GM21717 (cell line): ENCODE measurements around the gene FOXP4.

Experiments used
- ATAC-seq: cut with Tn5 transposase; IDR thresholded peaks from one replicate; pipeline ENCODE4 v1.9.1; 2021; ENCODE audit warnings: mild to moderate bottlenecking, moderate library complexity; ENCODE audit not compliant: unreplicated experiment

FOXP4 gene

DNA sequence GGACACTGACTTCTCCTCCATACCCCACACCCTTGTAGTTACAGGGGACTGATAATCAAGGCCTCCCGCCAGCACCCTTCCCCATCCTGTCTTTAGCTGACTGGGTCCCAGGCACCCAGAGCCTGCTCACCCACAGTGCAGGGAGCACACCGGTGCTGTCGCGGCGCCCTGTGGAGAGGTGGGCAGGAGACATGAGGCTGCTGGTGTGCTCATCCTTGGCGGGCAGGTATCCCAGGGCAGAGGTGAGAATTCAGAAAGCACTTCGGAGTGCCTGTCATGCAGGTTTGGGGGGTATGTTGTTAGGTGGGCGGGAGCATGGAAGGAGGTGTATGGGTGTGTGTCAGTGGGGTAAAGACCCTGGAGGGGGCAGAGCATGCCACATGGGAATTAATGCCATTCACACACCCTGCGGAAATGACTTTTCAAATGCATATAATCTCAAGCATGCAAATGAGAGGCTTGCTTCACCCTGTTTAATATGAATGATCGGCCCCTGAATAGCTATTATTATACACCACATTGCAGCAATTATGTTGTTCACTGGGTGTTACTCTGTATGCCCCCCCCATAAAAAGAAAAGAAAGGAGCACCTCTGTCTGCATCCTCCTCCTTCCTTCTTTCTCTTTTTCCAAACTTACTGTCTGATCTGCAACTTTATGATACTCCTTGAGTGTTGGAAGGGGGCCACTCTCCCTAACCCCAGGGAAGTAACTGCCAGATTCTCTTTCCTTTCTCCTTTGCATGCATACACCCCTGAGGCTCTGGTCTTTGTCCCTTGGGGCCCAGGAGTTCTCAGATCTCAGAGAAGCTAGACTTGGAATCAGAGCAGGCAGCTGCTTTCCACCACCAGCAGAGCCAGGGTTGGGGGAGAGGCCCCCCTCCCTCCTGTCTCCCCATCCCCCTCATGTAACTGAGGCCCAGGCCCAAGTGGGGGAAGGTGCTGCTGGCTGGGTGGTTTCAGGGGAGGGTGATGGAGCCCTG, 16.0 kb downstream of the FOXP4 start:
- ATAC-seq = no peak

DNA sequence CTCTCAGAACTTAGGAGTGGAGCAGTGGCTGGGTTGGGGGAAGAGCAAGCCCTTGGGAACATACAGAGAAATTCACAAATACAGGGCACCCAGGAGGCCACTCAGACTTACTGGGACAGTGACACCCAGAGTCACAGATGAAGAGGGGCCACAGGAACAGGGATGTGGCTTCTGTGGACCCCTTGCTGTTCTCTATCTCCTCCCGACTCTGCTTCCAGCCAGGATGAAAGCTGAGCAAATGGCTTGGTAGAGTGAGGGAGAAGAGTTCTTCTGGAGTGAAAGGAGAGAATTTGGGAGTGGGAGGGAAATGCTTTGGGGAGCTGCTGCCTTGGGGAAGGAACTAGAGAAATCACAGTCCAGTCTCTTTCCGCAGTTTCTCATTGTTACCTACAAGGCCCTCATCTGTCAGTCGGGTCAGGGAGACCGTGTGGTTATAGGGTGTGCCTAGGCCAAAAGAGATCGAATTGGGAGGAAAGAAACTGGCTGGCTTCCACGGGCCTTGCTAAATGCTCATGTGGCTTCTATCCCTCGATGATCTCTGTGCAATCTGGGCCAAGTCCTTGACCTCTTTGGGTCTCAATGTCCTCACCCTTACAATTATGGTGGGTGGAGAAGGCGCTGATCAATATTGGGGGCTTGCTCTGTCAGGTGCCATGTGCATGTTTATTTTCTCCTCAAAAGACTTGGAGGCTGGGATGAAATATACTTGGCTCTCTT, 17.0 kb downstream of the FOXP4 start:
- ATAC-seq = no peak

DNA sequence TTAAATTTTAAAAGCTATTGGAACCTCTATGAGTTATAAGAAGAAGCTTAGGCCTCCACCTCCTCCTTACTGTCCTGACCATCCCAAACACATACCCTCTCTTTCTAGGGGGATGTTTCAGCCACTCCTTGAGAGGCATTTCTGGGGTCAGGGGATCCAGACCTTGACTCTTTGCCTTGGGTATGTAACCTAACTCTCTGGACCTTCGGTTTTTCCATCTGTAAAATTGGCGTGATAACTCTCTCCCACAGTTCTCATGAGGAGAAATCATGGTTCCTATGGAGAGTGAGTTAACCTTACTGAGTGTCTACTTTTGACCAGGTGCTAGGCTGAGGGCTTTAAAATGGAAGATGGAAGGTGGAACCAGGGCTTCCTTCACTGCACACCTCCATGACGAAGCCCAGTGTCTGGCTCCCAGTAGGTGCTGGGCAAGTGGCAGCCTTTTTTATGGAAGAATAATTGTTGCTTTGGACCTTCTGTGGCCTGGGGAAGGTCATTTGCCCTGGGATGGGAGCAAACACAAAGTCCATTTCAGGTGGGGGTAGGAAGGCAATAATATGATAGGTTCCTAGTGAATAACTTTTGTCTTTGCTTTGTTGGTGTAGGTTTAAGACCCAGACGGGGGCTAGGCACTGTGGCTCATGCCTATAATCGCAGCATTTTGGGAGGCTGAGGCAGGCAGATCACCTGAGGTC, 18.4 kb downstream of the FOXP4 start:
- ATAC-seq = no peak

DNA sequence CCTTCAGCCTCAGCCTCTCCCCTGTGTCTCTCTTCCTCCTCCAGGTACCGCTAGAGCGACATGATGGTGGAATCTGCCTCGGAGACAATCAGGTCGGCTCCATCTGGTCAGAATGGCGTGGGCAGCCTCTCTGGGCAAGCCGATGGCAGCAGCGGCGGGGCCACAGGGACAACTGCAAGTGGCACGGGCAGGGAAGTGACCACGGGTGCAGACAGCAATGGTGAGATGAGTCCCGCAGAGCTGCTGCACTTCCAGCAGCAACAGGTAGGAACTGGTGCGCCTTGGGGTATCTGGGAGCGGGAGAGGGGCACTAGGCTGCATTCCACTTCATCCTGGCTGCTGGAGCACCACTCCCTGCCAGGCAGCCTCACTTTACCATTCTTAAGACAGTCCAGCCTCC, 19.5 kb downstream of the FOXP4 start:
- ATAC-seq = no peak

DNA sequence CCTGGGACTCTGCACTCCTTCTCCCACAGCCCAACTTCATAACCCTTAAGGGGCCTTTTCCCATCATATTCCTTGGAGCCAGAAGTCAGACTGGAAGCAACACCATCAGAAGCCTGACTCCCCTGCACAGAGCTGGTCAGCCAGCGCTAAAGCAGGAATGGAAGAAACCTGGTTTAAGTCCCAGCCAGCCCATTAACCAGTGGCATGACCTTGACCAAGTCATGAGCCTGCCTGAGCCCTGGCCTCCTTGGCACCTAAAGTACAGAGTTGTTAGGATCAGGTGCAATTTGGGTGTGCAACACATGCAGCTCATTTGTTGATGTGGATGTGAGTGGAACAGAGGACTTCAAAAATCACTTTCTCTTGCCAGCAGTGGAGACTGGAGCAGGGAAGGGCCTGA, 20.8 kb downstream of the FOXP4 start:
- ATAC-seq = no peak

DNA sequence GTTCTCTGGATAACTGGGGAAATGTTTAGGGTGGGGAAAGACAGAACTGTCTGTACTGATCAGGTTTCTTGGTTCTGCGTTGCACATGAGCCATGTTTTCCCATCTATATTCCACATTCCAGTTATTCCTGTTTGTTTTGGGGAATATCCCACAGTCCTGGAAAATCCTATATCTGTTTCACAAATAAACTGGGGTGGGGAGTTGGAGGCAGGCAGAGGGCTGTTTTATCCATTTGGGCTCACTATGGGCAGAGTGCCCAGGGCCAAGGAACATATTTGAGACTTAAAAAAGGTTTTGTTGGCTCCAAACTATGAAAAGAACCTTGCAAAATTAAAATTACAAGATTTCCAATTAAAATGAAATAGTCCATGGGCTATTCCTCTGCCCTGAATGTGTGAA, 21.5 kb downstream of the FOXP4 start:
- ATAC-seq = no peak

DNA sequence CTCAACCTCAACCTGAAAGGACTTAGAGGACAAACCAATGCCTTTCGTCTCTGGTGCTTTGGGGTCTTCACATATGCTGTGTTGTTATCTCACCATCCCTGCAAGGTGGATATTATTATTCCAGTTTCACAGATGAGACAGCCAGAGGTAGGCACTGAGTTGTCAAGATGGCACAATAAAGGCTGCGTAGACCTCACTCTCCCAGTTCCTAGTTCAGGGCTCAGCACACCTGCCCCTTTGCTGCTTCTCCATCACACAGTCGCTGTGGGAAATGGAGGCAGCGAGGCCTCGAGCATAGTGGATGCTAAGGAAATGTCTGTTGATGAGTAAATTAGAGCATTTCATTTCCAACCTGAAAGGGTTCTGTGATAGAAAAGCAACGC, 22.0 kb downstream of the FOXP4 start:
- no peak for ATAC-seq

DNA sequence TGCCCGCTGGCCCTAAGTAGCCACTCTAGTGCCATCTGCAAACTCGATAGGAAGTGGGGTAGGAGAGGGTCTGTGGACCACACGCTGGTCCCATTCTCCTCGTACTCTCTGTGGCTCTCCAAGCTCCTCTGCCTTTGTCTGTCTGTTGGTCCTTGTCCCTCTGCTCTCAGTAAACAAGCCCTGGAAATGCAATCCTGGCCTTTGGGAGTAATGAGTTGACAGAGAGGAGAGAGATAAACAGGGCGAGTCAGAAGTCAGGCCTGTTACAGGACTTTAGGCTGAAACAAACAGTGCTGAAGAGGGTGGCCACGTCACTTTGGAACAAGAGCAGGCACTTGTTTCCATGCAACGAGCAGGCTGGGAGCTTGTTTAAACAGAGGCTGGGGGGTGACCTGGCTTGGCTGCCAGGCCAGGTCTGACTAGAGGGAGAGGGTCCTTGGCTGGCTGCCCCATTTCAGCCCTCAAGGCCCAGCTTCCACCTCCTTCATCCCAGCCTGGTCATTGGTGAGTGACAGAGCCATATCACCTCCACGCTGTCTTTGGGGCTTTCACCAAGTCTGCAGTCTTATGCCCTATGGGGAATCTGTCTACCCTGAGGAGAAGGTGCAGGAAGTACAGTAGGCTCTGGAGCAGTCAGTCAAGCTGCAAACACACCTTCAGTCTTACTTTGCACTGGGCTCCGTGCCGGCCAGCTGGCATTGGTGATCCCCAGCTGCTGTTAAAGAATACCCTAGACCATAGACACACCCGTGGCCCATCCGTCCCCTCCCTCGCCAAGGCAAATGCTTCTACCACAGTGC, 22.6 kb downstream of the FOXP4 start:
- no peak for ATAC-seq

DNA sequence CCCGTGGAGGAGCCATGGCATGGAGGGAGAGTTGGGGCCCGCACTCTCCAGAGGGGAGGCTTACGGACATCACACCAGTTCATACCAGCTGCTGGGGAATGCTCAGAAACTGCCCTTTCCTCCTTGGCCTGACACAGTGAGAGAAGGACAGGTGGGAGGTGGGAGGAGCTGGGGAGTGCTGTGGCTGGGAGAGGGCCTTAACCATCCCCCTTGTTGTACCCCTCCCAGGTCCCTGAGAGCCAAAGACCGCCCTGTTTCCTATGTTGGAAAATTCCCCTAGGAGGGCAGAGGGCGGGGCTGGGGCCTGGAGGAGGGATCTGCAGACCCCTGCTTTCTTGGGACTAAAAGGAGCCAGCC, 24.1 kb downstream of the FOXP4 start:
- no peak for ATAC-seq

DNA sequence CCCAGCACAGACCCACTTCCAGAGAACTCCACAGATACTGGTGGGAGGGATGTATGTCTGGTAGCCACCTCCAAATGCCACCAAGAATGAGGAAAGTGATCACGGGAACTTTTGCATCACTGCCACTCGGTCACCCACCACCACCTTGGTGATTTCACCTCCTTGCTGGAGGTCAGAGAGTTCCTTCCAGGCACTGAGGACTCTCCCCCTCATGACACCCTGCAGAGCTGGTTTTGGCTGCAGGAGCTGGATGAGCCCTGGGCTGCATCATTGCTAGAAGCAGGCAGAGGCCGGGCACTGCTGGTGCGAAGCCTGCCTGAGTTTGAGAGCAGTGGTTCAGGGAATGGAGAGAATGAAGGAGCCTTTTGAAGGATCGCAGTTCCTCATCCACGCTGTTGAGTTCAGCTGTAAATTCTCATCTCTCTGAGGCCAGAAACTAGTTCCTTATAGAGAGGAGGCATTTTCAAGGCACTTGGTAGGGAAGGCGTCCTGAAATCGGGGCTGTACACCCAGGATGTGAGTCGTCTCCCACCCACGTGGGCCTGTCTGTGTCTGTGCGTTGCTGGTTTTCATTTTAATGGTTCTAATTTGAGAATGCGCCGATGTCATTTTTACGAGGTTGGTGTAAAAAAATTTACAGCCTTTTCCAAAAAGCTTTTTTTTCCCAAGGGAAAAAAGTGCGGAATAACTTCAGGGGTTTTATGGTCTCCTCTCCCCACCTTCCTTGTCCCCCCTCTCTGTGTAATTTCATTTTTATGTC, 25.0 kb downstream of the FOXP4 start:
- no peak for ATAC-seq

DNA sequence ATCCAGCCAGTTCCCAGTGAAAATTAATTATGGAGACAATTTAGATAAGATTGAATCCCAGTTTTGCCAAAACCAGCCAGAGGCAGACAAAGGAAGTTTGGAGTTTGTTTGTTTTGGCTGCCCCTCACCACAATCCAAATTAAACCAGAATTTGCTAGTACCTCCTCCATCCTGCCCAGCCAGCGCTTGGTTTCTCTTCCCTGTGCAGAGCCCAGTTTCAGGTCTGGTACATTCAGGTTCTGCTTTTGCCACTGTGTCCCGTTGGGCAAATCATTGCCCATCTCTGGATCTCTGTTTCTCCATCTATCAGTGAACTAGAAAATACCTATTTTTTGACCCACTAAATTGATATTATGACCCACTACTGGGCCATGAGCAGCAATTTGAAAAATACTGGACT, 26.4 kb downstream of the FOXP4 start:
- ATAC-seq = no peak

DNA sequence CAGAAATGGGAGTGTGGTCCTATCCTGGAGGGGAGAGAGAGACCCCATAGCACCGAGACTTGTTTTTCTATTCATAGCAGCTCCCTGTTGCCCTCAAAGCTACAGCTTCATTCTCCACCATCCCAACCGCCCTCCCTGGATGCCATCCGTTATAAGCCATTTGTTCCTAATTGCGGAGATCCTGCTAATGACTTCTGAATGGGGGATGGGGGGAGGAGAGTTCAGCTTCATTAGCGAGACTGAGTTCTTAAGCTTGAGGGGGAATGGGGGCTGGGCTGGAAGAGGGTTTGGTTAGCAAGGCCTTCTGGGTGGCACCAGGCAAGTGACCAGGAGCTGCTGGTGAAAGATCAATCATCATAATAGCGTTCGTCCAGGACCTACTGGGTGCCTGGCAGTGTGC, 27.1 kb downstream of the FOXP4 start:
- ATAC-seq = no peak

DNA sequence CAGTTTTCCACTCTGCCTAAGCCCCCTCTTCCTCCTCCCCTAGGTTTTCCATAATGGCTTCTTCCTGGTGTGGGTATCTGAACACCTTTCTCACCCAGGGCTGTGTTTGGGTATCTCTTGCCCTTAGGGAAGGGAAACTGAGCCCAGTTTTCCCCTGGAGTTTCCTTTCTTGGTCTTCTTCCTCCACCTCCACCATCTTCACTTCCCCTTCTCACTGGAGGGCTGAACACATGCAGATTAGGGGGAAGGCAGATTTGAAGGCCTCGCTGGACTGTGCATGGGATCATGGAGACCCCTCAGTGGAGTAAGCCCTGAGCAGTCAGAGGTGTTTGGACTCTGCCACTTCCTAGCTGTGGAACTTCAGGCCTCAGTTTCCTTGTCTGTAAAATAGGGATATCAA, 27.8 kb downstream of the FOXP4 start:
- no peak for ATAC-seq

DNA sequence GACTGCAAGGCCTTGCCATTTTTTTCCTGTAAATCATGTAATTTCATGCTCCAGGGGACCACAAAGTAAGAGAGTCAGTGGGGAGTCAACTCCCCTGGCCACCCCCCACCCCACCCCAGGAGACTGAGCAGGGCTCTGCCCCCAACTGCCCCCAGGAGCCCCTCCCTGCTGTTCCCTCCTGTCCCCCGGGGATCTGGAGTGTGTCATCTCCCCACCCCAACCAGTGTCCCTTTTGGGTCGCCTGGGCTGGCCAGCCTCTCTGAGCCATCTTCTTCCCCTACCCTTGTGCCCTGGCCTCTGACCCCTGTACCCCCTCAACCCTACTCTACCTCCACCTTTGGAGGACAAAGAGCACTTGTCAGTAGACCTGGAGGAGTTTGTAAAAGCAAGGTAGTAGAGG, 29.4 kb downstream of the FOXP4 start:
- no peak for ATAC-seq

DNA sequence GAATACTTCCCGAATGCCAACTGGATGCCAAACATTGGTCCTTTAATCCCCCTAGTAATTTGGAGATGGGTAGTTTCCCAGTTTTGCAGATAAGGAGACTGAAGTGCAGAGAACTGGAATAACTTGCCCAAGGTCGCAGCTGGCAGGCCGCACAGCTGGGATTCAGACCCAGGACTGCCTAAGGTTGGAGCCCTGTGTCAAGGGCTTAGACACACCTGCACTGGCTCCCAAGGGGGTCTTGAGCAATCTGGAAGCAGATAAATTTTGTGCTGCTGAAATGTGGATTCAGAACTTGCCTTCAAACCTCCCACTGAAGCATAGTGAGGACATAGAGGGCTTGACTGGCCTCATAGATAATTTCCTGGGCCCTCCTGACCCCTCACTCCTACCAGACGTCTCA, 30.5 kb downstream of the FOXP4 start:
- no peak for ATAC-seq

DNA sequence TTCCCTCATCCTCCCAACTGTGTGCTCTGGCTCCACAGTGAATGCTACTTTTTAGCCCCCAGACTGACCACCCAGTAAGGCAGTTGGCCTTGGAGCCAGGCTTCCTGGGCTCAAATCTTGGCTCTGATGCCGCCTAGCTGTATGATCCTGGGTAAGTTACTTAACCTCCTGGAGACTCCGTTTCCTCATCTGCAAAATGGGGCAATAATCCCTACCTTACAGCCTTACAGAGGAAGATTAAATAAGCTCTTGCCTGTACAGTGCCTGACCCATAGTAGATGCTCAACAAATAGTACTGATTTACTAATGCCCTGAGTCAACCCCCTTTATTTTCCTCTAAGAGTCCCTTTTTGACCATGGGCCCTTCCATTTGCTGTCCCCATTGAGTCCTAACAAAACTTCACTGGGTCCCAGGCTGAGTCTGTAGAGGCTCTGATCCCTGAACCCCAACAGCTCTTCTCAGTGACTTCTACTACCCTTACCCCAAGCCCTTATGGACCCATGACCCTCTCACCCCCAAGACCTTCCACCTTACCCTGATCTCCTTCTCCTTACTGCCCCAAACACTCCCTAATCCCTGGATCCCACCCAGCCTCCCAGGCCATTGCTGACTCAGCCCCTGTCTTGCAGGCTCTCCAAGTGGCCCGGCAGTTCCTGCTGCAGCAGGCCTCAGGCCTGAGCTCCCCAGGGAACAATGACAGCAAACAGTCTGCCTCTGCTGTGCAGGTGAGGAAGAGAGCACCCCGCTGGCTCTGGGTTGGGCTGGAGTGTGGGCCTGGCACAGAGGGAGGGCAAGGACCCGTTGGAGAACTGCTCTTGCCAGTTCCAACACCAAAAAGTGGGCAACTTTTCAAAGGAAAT, 31.4 kb downstream of the FOXP4 start:
- ATAC-seq = no peak

DNA sequence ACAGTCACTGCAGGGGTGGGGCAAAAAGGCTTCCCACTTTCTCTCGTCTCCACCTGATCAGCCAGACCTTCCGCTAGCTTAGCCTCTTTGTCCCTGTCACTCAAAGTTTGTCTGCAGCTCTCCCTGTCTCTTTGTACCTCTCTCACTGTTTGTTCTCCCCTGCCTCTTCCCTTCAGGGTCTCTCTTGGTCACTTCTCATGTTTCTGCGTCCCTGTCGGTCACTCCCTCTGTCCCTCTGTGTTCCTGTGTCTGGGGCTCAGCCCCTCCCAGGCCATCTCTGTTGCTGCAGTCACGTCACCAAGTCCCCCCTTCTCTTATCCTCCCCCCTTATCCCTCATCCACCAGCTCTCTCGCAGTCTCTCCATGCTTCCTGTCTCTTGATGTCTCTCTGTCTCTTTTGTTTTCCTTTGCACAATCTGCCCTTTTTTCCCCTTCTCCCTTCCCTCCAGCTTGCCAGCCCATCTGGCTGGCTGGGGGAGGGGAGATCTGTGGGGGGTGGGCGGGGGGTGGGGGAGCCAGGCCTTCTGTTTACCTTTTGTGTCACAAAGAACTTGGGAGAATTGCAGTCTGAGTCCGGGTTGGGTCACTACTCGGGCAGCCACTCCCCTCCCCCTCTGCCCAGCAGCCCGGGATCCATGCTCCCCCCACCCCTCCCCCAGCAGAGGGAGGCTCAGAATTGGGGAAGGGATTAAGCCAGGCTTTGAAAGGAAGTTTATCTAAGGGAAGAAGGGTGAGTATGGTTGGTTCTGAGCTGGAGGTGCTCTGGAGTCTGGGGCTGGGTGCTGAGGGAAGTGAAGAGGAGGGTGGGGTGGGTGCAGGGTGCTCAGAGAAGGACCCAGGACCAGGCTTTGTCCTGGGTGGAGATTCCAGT, 32.3 kb downstream of the FOXP4 start:
- ATAC-seq = no peak

DNA sequence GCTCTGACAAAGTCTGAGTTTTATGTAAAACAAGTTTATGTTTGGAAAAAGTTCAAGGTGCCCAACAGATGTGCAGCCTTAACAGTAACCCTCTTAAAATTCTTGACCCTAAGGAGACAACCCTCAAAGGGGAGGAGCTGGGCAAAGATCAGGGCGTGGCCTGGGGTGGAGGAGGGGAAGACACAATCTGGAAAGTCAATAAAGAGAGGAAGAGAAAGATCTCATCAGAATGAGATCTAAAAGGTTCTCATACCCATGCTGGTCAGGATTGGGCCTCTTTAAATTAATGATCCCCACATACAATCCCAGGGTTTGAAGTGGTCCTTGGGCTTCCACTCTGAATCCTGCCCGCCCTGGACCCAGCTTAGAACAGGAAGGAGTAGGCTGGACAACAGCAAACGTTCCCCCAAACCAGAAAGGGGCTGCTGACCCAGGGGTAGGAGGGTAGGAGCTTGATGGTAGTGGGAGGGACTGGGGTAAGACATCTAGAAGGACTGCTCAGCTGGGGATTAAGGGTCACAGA, 33.0 kb downstream of the FOXP4 start:
- ATAC-seq = no peak
